Measurements from ENCODE around the gene GADD45GIP1.
A peak's percentile ranks its signal among the peaks of the same experiment; 100 is the strongest.

The GADD45GIP1 gene

DNA sequence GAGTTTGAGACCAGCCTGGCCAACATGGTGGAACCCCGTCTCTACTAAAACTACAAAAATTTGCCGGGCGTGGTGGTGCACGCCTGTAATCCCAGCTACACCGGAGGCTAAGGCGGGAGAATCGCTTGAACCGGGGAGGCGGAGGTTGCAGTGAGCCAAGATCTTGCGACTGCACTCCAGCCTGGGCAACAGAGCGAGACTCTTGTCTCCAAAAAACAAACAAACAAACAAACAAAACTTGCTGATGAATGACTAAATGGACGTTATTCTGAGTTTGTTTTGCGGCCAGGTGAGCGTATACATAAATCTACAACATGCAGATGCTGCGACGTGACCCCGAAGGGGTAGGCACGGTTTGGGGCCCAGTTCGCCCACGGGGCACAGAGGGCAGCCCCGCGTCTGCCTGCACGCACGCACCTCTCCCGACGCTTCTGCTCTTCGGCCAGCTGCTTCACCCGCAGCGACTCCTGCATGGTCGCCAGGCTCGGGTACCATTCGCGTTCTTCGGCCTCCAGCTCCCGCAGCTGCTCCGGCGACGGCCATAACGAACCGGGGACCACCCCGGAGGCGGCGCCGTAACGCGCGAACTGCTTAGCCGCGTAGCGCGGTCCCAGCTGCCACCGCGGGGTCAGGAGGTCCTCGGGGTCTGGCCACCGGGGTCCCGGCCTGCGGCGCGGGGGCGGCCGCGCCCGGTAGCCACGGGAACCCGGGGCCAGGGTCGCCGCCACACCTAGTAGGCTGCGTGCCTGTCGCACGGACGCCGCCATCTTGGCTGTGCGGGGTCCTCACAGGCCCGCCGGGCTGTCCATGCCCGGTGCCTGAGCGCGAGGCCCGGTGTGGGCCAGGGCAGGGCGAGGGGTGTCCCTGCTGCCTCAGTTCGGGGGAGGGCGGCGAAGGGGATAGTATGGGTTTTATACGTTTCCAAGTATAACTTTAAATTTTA lies at the start of gene GADD45GIP1:
GADD45GIP1 (minus strand) TSS at position 778 of the 943 bp plus-strand sequence; CDS start at position 767, 11 bp downstream.
- peak; percentile 75 for DNase-seq

- no peak for DNase-seq
These were observed 48.9 kb upstream of the GADD45GIP1 start for GRCh38 chr19:13005861-13006370.

DNA sequence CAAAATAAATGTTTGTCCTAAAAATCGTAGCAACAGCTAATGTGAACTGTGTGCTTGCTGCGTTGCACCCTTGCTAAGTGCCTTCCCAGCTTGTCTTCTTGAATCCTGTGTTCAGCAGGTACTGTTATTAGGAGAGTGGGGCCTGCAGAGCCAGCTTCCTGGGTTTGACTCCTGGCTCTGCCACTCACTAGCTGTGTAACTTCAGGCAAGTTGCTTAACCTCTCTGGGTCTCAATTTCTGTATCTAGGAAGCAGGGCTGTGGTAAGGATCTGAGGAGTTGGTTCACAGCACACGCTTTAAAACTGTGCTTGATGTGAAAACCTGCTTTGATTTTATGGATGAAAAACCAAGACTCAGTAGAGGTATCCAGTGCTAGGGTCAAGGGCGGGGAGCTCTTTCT lies 48.2 kb upstream of the GADD45GIP1 start:
- DNase-seq = no peak

GRCh38 chr19:13004273-13004672 lies 47.2 kb upstream of the GADD45GIP1 start:
- no peak for DNase-seq

GRCh38 chr19:13003081-13003480 lies 46.1 kb upstream of the GADD45GIP1 start:
- no peak for DNase-seq

DNA sequence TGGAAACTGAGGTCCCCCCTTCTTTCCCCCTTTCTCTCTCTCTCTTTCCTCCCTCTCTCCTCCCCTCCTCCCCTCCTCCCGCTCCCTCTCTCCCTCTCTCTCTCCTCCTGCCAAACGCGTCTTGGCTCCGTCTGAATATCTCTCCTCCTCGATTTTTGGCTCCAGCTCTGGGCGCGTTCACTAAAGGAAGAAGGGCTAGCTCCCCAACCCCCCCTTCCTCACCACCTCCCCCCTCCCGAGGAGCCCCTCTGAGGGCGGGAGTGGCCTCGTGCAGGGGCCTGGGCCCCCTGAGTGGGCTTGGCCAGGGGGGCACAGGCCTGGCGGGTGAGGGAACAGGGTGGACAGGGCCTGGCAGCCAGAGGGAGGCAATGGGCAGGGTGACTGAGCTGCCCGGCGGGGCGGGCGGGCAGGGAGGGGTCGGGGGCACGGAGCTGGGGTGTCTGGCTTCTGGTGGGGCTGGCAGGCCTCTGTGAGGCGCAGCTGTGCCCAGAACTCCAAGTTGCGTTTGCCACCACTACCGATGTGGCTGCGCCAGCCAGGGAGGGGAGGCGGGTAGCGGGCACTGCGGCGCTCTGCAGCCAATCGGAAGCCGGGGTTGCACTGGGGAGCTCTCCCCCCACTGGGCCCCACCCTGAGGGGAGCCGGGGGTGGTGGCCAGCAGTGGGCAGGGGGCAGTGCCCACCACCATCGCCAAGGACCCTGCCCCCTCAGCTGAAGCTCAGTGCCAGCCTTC lies 45.3 kb upstream of the GADD45GIP1 start:
- DNase-seq = no peak

DNA sequence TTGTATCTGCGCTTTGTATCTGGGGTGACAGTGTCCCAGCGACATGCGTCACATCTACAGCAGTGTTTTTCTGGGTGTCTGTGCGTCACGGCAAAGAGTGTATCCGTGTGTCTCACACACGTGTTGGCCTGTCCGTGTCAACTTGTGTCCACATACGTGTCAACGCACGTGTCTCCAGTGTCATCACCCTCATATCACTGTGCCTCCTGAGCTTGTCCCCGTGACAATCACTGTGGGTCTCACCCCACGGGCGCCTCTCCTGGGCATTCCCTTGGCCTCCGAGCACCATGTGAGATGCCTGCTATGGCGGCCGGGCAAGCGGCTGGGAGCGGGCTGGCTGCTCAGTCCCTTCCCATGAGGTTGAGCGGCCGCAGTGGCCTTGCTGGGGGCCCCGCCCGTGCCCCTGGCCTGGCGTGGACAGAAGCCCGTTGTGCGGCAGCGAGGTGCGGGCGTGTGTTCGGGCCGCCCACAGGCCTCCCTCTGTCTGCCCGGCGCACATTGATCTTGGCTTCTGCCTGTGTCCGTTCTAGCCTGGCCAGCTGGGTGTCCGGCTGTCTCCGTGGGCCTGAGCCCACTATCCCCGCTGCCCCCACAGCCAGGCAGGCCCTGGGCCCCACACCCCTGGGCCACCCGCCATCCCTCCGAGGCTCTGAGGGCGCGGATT lies 44.6 kb upstream of the GADD45GIP1 start:
- DNase-seq = no peak

DNA sequence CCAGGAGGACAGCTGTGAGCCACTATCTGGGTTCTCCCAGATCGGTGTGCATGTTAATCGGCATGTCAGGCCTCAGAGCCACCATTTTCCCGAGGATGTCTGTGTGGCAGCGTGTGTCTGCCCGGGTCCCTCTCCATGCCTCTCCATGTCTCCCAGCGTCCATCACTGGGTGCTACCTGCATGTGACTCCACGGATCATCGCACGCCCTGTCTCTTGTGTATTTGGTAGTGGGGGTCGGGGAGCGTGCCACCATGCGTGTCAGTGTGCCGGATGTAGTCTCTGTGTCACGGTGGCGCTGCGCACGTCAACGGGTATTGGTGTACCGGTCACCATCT lies 44.1 kb upstream of the GADD45GIP1 start:
- no peak for DNase-seq

DNA sequence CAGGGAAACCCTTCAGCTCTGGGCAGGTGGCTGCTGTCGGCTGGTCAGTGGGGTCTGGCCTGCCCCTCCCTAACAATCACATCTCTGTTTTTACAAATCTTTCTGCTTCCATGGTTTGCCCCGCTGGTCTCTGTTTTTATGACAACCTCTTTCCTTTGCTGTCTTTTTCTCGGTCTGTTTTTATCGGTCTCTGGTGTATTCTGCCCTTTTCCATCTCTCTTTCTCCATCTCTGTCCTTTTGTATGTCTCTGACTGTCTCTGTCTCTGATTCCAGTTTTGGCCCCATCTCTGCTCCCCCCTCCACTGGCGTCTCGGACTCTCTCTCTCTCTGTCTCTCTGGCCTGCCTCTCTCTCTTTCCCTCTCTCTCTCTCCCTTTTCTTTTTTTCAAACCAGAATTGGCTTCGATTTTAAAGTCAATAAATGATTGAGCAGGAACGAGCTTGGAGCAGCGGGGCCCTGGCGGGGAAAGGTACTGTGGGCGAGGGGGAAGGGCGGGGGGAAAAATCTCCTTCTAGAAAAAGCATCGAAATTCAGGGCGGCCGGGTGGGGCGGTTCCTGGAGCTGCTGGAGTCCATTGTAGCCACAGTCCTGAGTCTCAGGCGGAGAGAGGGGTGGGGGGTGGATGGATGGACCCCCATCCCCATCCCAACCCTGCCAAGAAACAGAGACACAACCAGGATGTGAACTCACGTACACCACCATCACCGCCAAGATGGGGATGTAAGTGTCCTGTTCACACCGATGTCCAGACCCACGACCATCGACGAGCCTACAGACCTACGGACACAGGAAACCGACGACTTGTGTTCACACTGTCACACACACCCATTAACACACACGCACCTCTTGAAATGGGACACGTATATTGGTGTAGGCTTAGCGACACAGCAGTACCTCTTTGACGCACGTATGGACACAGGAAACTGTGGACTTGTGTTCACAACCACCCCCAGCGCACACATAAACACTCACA lies 41.2 kb upstream of the GADD45GIP1 start:
- no peak for DNase-seq

DNA sequence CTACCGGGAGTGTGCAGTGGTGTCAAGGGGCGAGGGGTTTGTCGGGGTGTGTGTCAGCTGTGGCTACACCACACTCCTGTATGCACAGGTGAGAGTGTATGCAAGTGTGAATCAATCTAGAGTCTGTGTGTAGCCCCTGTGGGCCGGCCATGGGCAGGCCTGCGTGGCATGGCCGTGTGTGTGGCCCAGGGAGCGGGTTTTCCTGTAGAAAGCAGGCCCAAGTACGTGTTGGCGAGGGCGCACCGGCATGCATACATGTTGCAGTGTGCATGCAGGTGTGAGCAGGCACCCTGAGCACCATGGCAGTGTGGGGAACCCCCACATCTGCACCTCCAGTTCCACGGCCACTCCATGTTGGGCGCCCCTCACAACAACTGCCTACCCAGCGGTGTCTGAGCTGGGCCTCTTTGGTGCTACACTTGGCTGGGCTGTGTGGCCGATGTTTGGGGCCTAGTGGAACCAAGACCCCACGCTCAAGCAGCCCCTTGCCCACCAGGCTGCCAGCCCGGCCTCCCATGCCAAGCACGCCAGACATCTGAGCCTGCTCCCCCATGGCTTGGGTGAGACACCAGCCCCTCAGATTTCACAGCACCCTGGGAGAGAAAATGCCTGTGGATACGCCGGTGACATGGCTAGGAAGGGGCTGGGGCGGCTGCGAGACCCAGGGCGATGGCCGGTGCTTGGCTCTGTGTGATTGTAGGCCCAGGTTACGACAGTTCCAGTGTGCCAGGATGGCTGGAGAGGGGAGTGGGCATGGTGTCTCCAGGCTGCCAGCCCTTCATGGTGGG lies 40.4 kb upstream of the GADD45GIP1 start:
- no peak for DNase-seq

DNA sequence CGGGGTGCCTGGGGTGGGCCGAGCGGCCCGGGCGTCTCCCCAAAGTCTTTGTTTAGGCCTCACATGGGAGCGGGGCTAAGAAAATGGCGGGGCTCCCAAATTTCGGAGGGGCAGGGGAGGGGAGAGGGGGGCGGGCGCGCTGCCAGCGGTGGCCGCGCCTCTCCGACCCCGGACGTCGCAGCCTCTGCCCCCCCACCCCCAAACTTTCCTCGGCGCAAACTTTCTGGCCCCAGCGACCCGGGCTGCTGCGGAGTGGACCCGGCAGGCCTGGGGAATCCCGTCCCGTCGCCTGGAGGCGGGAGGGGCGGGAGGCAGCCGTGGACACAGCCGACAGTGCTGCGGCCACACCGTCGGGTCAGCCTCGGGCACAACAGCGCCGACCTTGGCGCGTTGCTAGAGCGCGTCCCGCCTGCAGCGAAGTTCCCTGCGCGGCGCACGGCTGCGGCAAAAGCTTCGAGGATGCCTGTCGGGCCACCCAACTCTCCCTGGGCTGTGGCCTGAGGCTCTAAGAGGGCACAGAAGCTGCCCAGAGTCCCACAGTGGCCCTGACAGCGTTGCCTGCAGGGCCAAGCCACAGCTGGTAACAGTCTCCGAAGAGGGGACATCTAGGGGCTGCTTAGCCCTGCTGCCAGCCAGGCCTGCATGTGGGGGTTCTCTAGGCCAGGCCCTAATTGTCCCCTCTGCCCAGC lies 39.5 kb upstream of the GADD45GIP1 start:
- no peak for DNase-seq

- DNase-seq = no peak
These were observed 38.8 kb upstream of the GADD45GIP1 start for GRCh38 chr19:12995596-12996405.

GRCh38 chr19:12994701-12995595 lies 37.9 kb upstream of the GADD45GIP1 start, which contains the start of gene NFIX:
NFIX (plus strand) TSS chr19:12995475; CDS start chr19:12995838, 363 bp downstream.
- DNase-seq = peak; percentile 41

- DNase-seq = no peak
These were observed 36.5 kb upstream of the GADD45GIP1 start for GRCh38 chr19:12993562-12993961.

DNA sequence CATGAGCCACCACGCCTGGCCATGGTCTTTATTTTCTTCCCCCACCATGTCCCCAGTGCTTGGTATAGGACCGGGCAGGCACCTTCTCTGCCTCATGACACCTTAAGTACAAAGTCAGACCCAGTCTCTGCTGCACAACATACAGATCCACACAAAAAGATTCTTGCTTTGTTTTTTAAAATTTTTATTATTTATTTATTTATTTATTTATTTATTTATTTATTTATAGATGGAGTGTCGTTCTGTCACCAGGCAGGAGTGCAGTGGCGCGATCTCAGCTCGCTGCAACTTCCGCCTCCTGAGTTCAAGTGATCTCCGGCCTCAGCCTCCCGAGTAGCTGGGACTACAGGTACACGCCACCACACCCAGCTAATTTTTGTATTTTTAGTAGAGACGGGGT lies 35.7 kb upstream of the GADD45GIP1 start:
- DNase-seq = no peak

DNA sequence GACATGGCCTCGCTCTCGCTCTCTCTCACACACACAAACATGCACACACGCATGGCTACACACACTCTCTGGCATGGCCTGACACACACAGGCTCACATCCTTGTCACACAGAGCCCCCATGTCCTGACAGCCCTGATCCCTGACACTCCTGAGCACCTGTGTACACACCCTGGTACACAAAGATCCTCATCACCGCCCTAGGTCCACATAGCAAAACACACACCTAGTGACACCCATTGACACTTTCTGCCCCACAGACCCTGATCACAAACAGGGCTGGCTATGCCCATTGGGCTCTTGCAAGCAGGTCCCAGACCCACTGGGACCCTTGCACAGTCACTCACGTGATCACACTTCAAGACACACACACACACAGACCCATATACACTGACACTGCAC lies 34.3 kb upstream of the GADD45GIP1 start:
- DNase-seq = no peak

GRCh38 chr19:12990853-12991252 lies 33.8 kb upstream of the GADD45GIP1 start:
- no peak for DNase-seq

GRCh38 chr19:12990431-12990830 lies 33.4 kb upstream of the GADD45GIP1 start:
- DNase-seq = no peak
